Panc1 (cell line): ENCODE results near the gene FAM107B.

ENCODE experiments used
- SIN3A ChIP-seq: IDR thresholded peaks from 2 replicates; pipeline ENCODE4 v1.6.1; 2012; ENCODE audit warnings: low read depth, mild to moderate bottlenecking, low read length, moderate library complexity, borderline replicate concordance; ENCODE audit not compliant: insufficient read depth
- TF ChIP-seq, protein P1 (sequence below): fragments of 450-650 bp; IDR thresholded peaks from 2 replicates; pipeline ENCODE4 v1.5.1; 2017; ENCODE audit warnings: mild to moderate bottlenecking

DNA sequence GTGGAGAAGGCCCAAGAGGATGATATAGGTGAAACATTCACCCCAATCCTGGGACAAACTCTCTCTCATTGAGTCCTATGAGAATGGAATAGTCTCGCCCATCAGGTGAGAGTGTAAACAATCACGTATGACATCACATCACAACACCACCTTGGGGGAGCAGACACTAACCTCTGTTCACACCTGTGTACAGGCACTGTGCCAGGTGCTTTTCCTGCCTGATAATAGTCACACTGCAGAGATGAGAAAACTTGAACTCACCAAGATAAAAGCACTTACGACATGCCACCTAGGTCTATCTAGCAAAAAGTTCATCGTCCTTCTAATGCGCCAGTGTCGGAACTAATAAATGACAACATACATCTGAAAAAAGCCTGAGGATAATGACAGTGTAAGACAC, 187.8 kb downstream of the FAM107B start:
- TF ChIP-seq SIN3A, result no peak
- TF ChIP-seq, protein P1, sequence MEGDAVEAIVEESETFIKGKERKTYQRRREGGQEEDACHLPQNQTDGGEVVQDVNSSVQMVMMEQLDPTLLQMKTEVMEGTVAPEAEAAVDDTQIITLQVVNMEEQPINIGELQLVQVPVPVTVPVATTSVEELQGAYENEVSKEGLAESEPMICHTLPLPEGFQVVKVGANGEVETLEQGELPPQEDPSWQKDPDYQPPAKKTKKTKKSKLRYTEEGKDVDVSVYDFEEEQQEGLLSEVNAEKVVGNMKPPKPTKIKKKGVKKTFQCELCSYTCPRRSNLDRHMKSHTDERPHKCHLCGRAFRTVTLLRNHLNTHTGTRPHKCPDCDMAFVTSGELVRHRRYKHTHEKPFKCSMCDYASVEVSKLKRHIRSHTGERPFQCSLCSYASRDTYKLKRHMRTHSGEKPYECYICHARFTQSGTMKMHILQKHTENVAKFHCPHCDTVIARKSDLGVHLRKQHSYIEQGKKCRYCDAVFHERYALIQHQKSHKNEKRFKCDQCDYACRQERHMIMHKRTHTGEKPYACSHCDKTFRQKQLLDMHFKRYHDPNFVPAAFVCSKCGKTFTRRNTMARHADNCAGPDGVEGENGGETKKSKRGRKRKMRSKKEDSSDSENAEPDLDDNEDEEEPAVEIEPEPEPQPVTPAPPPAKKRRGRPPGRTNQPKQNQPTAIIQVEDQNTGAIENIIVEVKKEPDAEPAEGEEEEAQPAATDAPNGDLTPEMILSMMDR, result no peak
